ACC112 (cell line): Measurements from ENCODE around the gene PEF1.

Source experiments
- H2AFZ ChIP-seq: fragments of 200-600 bp; sonication (generic); one replicate; pipeline ENCODE4 v1.6.0; 2017; ENCODE audit warnings: antibody characterized with exemption, low read length; ENCODE audit not compliant: unreplicated experiment
- H3K27ac ChIP-seq: fragments of 200-600 bp; sonication (generic); 2 replicates; pipeline ENCODE4 v1.5.1; 2014; ENCODE audit warnings: low read depth, mild to moderate bottlenecking, antibody characterized with exemption, low read length, moderate library complexity
- H3K27me3 ChIP-seq: fragments of 200-600 bp; sonication (generic); 2 replicates; pipeline ENCODE4 v1.6.1; 2014; ENCODE audit warnings: mild to moderate bottlenecking, antibody characterized with exemption, low read length, moderate library complexity, mixed read lengths; ENCODE audit not compliant: insufficient read depth
- H3K36me3 ChIP-seq: fragments of 200-600 bp; sonication (generic); 2 replicates; pipeline ENCODE4 v1.6.1; 2016; ENCODE audit warnings: mild to moderate bottlenecking, antibody characterized with exemption, low read length, moderate library complexity, mixed read lengths; ENCODE audit not compliant: insufficient read depth
- H3K4me1 ChIP-seq: fragments of 200-600 bp; sonication (generic); one replicate; pipeline ENCODE4 v1.6.1; 2016; ENCODE audit warnings: low read length, mixed read lengths; ENCODE audit not compliant: insufficient read depth, unreplicated experiment, control insufficient read depth
- H3K4me3 ChIP-seq: fragments of 200-600 bp; sonication (generic); 2 replicates; pipeline ENCODE4 v1.5.1; 2014; ENCODE audit warnings: mild to moderate bottlenecking, low read depth, low read length
- H3K79me2 ChIP-seq: fragments of 200-600 bp; sonication (generic); one replicate; pipeline ENCODE4 v1.6.0; 2016; ENCODE audit warnings: low read length; ENCODE audit not compliant: control insufficient read depth, unreplicated experiment, insufficient read depth

Gene PEF1, protein sequence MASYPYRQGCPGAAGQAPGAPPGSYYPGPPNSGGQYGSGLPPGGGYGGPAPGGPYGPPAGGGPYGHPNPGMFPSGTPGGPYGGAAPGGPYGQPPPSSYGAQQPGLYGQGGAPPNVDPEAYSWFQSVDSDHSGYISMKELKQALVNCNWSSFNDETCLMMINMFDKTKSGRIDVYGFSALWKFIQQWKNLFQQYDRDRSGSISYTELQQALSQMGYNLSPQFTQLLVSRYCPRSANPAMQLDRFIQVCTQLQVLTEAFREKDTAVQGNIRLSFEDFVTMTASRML

DNA sequence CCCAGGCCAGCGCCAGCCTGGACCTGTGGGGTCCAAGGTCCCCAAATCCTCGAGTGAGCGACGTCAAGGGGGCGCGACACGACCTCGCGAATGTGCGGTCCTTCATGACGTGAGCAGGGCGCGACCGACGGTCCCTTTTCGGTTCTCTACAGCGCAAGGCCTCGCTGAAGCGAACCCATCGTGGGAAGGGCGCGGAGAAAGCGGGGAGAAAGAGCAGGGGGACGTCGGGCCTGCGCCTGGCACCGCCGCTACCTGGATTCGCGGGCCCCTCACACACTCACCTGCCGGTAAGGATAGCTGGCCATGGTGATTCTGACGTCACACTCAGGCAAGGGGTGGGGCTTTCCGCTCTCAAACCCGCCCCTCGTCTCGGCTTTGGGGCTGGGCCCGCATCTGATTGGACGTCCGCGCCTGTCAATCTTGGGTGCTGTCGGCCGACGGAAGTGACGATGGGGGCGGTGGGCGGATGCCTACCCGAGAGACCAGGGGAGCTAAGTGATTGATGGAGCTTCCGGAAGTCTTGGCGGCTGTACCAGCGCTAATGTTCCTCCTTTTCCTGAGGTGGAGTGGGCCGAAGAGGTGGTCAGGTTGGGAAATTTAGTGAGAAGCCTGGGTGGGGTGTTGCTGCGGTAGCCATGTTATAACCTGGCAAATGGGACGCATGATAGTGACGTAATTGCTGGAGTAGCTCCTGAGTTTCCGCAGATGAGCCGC lies at the start of gene PEF1:
Gene PEF1 (minus strand): TSS at position 317 of the 714 bp plus-strand sequence. CDS start 12 bp downstream, at position 305.
- Histone ChIP-seq H3K4me1 (peaks cover 18% of the 10 kb centered on the region), H3K36me3 (no peaks in the 10 kb centered on the region), H3K27me3 (no peaks in the 10 kb centered on the region), H3K27ac (peak within 1 kb of the TSS; percentile 96), H2AFZ (peak within 1 kb of the TSS; percentile 70), H3K79me2 (peaks cover 28% of the 10 kb centered on the region), H3K4me3 (peak within 1 kb of the TSS; percentile 97)

DNA sequence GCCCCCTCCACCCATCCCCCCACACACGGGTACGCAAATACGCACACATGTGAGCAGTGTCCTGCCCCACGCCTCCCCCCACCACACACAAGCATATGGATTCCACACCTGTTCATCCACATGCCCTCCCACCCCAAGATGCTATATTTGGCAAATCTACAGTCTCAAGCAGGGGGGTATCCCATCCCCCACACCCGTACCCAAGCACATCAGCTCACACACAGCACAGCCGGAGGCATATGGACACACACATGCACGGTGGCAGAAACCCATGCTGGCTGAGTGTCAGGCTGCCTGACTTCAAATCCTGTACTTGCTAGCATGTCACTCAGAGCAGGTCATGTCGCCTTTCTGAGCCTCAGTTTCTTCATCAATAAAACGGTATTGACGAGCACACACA lies 48.6 kb upstream of the PEF1 start:
- H3K4me1 ChIP-seq, result peaks cover 25% of the 10 kb centered on the region

DNA sequence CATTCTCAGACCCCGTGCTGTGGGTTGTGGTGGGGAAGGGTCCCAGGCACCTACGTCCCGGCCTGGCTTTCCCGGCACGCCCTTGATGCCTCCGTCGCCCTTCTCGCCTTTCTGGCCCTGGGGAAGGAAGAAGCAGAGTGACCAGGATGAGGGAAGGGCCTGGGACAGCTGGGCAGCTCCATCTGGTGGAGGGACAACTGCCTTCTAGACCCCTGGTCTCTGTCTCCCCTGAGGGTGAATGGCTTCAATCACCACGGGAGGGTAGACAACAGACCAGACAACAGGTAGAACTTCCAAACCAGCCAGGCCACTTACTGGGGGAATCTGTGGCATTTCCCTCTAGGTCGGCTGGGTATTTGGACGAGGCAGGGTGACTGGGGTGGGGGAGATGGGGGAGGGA lies 47.3 kb upstream of the PEF1 start:
- H2AFZ ChIP-seq, result no peak overlapping the region
- peaks cover 25% of the 10 kb centered on the region for H3K4me1 ChIP-seq
- no peaks in the 10 kb centered on the region for H3K79me2 ChIP-seq
- no peak overlapping the region for H3K4me3 ChIP-seq
- H3K36me3 ChIP-seq, result peaks cover 5% of the 10 kb centered on the region; the same call in 1 of the 2 replicates
- H3K27ac ChIP-seq, result no peak overlapping the region
- H3K27me3 ChIP-seq, result no peaks in the 10 kb centered on the region

More for the DNA sequence above, 48.6 kb upstream of the PEF1 start:
- H3K36me3 ChIP-seq, result peaks cover 11% of the 10 kb centered on the region; the same call in 1 of the 2 replicates
- H2AFZ ChIP-seq, result no peak overlapping the region
- H3K27ac ChIP-seq, result no peak overlapping the region
- no peak overlapping the region for H3K4me3 ChIP-seq
- no peaks in the 10 kb centered on the region for H3K79me2 ChIP-seq
- H3K27me3 ChIP-seq, result no peaks in the 10 kb centered on the region

DNA sequence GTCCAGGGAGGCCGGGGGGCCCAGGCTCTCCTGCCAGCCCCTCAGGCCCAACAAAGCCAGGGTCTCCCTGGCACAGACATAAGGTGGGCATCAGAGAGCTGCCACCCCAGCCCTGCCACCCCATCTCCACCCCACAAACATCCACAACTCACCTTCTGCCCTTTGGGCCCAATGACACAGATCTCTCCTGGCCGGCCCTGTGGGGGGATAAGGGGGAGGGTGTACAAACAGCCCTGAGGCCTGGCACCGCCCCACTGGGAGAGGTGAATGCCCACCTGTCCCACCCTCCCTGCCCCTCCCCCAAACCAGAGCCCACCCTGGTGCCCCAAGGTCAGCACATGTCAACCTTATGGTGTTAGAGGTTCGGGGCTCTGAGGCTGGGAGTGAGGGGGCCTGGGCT lies 46.8 kb upstream of the PEF1 start:
- no peak overlapping the region for H3K4me3 ChIP-seq
- no peak overlapping the region for H3K27ac ChIP-seq
- no peaks in the 10 kb centered on the region for H3K27me3 ChIP-seq
- H3K4me1 ChIP-seq, result peaks cover 25% of the 10 kb centered on the region
- H3K36me3 ChIP-seq, result peaks cover 3% of the 10 kb centered on the region; the same call in 1 of the 2 replicates
- no peaks in the 10 kb centered on the region for H3K79me2 ChIP-seq
- H2AFZ ChIP-seq, result no peak overlapping the region

DNA sequence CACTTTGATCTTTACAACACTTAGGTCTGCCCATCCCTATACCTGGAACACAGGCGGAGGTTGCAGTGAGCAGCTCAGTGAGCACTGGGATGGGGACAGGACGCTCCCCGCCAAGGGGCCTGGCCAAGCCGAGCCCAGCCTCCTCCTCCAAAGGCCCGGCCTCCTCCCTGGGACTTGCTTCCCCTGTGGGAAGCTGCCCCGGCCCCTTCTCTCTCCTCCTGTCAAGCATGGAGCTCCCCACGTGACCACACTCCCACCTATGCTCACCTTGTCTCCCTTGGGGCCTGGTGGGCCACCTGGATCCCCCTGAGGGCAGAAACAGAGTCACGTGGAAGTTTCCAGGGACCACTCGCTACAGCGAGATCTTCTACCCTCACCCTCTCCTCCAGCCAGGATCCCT lies 46.2 kb upstream of the PEF1 start:
- Histone ChIP-seq H2AFZ (no peak overlapping the region), H3K4me1 (peaks cover 25% of the 10 kb centered on the region), H3K36me3 (peaks cover 3% of the 10 kb centered on the region; the same call in 1 of the 2 replicates), H3K27ac (peak overlapping the region; percentile 74), H3K4me3 (no peak overlapping the region), H3K27me3 (no peaks in the 10 kb centered on the region), H3K79me2 (no peaks in the 10 kb centered on the region)

DNA sequence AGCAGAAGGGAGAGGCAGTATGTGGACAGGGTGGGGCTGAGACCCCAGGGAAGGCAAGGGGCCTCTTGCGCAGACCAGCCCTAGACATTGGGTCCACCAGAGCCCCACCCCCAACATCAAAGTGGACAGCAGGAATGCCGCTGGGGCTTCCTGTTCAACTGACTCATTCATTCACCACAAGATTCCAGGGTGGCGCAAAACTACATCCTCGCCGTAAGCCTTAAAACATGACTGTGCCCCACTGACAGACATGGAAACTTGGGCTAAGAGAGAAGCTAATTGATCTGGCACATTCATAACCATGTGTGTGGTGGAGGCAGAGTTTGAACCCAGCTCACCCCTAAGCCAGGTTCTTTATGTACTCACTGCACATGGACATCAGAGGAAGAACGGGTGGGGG lies 45.2 kb upstream of the PEF1 start:
- H3K27me3 ChIP-seq, result no peaks in the 10 kb centered on the region

DNA sequence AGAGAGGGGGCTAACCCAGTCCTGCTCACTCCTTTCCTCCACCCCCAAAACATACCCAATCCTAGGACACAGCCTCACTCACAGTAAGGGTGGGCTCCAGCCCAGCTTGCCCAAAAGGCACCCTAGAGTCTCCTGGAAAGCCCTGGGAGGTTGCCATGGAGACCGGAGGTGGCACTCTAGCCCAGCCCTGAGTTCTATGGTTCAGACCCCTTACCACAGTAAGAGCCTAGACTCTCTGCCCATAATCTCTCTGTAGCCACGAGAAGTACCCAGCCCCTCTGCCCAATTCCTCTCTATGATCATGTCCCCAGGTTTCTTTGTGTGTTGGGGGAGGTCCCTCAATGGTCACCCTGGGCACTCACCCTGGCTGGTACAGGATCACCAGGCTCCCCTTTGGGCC lies 44.7 kb upstream of the PEF1 start:
- peaks cover 3% of the 10 kb centered on the region; the same call in 1 of the 2 replicates for H3K36me3 ChIP-seq
- no peaks in the 10 kb centered on the region for H3K27me3 ChIP-seq
- H3K79me2 ChIP-seq, result no peaks in the 10 kb centered on the region
- peak overlapping the region; percentile 31; the same call in 1 of the 2 replicates for H3K4me3 ChIP-seq
- peak overlapping the region; percentile 74 for H3K27ac ChIP-seq
- peaks cover 25% of the 10 kb centered on the region for H3K4me1 ChIP-seq
- H2AFZ ChIP-seq, result no peak overlapping the region

More for the DNA sequence above, 45.2 kb upstream of the PEF1 start:
- H2AFZ ChIP-seq, result no peak overlapping the region
- peak overlapping the region; percentile 74 for H3K27ac ChIP-seq
- H3K79me2 ChIP-seq, result no peaks in the 10 kb centered on the region
- H3K4me1 ChIP-seq, result peaks cover 25% of the 10 kb centered on the region
- peaks cover 3% of the 10 kb centered on the region; the same call in 1 of the 2 replicates for H3K36me3 ChIP-seq
- H3K4me3 ChIP-seq, result peak overlapping the region; percentile 31; the same call in 1 of the 2 replicates

DNA sequence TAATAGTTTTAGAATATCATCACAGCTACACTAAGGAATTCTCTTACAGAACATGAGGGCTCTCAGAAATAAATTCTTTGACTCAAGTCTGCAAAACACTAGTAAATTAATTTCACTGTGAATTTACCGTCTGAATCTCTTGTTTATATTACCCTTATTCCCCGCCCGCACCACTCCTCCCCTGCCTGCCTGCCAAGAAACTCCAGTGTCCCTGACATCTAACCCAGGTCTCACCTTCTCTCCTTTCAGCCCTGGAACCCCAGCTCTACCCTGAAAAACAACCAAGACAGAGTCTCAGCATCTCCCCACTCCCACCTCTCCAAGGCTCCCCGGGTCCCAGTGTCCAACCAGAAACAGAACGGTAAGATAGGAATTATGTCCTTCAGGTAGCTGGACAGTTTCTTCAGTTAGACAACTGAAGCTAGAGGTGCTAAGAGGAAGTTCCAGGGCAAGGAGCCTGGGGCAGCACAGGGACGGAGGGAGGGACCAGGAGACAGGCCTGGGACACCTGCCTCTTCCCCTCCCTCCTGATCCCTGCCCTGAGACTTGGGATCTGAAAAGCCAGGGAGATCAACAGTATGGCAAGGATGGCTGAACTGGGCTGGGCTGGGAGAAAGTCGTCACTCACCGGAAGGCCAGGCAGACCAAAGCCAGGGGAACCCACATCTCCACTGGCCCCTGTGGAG lies 43.7 kb upstream of the PEF1 start:
- Histone ChIP-seq H3K27ac (no peak overlapping the region), H3K4me3 (no peak overlapping the region), H3K27me3 (no peaks in the 10 kb centered on the region), H3K36me3 (peaks cover 3% of the 10 kb centered on the region; the same call in 1 of the 2 replicates), H3K4me1 (peaks cover 25% of the 10 kb centered on the region), H3K79me2 (no peaks in the 10 kb centered on the region), H2AFZ (no peak overlapping the region)

DNA sequence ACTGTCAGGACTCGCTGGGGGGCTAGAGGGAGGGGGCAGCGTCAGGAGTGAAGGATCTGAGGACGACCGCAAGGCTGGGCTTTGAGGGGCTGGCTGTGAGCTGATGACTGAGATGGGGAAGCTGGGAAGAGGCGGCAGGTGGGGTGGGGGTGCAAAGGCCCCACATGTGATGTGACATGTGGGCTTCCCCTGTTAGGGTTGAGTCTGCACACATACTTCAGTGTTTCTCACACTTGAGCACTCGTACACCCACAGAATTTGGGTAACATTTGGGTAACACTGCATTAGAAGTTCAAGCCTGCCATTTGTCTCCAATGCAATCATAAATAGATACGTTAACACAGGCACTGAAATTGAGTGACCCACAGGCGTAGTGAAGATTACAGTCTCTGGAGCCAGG lies 42.9 kb upstream of the PEF1 start:
- no peak overlapping the region for H2AFZ ChIP-seq
- H3K4me1 ChIP-seq, result peaks cover 25% of the 10 kb centered on the region
- H3K4me3 ChIP-seq, result no peak overlapping the region
- H3K27me3 ChIP-seq, result no peaks in the 10 kb centered on the region
- peaks cover 3% of the 10 kb centered on the region; the same call in 1 of the 2 replicates for H3K36me3 ChIP-seq
- no peak overlapping the region for H3K27ac ChIP-seq
- H3K79me2 ChIP-seq, result no peaks in the 10 kb centered on the region

DNA sequence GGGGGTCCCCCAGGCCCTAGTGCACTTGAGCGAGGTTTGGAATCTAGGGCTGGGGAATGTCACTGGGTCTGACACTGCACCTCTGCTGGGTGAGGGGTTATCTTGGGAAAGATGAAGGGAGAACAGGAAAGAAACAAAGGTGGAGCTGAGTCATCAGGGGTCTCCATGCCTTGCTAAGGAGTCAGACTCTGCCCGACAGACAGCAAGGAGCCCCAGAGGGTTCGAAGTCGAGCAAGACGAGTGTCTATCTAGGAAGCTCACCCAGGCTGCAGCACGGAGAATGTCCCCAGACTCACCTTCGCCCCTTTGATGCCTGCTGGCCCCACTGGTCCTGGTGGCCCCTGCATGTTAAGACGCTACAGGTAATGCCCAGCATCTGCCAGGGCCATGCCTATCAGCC lies 41.1 kb upstream of the PEF1 start:
- Histone ChIP-seq H3K4me1 (peaks cover 23% of the 10 kb centered on the region), H3K79me2 (no peaks in the 10 kb centered on the region), H3K4me3 (no peak overlapping the region), H3K27me3 (no peaks in the 10 kb centered on the region), H3K36me3 (peaks cover 3% of the 10 kb centered on the region; the same call in 1 of the 2 replicates), H3K27ac (no peak overlapping the region), H2AFZ (no peak overlapping the region)
